Transverse colon (tissue), 4 donors: ENCODE data around the gene XXYLT1.

Experiments
- EP300 ChIP-seq: sonication (generic); formaldehyde crosslinking; IDR thresholded peaks from one replicate; pipeline ENCODE4 v1.6.1; 2017; ENCODE audit warnings: antibody characterized with exemption, low read depth
- POLR2A ChIP-seq: fragments of 450-650 bp; IDR thresholded peaks from one replicate; pipeline ENCODE4 v1.6.1; 2016; ENCODE audit warnings: antibody characterized with exemption, mild to moderate bottlenecking, moderate library complexity
- POLR2AphosphoS5 ChIP-seq, 3 donors: sonication (generic); formaldehyde crosslinking; IDR thresholded peaks; one replicate each; pipeline ENCODE4 v1.6.1; 2016; ENCODE audit warnings: antibody characterized with exemption in 3 of 3
- TF ChIP-seq, protein P1 (sequence below), 5 experiments: fragments of 200-600 bp in 3 of 5; fragments of 450-650 bp in 2 of 5; sonication (generic) in 3 of 5; IDR thresholded peaks; 1 replicate in 2 of 5; 2 replicates in 3 of 5; pipeline ENCODE4 v1.5.1; 2016 to 2017; ENCODE audit warnings: antibody characterized with exemption in 5 of 5, inconsistent platforms in 3 of 5, mild to moderate bottlenecking in 2 of 5, moderate library complexity in 1 of 5

GRCh38 chr3:195113536-195114425 lies 157.2 kb downstream of the XXYLT1 start:
- TF ChIP-seq, protein P1, sequence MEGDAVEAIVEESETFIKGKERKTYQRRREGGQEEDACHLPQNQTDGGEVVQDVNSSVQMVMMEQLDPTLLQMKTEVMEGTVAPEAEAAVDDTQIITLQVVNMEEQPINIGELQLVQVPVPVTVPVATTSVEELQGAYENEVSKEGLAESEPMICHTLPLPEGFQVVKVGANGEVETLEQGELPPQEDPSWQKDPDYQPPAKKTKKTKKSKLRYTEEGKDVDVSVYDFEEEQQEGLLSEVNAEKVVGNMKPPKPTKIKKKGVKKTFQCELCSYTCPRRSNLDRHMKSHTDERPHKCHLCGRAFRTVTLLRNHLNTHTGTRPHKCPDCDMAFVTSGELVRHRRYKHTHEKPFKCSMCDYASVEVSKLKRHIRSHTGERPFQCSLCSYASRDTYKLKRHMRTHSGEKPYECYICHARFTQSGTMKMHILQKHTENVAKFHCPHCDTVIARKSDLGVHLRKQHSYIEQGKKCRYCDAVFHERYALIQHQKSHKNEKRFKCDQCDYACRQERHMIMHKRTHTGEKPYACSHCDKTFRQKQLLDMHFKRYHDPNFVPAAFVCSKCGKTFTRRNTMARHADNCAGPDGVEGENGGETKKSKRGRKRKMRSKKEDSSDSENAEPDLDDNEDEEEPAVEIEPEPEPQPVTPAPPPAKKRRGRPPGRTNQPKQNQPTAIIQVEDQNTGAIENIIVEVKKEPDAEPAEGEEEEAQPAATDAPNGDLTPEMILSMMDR (IDR thresholded peaks at IDR 0.05) = no peak
- TF ChIP-seq POLR2A (no peak), POLR2AphosphoS5 (IDR thresholded peaks at IDR 0.05) (no peak), EP300 (no peak)
